GM23338 (cell line): Measurements from ENCODE around the gene MTOR. TPM values are rescaled to one million over a fixed set of nuclear protein-coding genes. Genes with fewer than 3 reads are reported as not detected.
"Not testable (repeated sequence)": the region's sequence is repeated elsewhere in the genome, so short reads cannot be mapped to it uniquely, and the experiment has no call there.

Experiments used
- ATAC-seq: fragments of 200-7000 bp; cut with Tn5 transposase; 3 replicates; pipeline ENCODE4 v1.9.1; 2020
- DNase-seq: peaks from one replicate; pipeline ENCODE4 v3.0.0-alpha.2; 2015; ENCODE audit warnings: low spot score
- H2AFZ ChIP-seq: fragments of 200-600 bp; sonication (generic); 2 replicates; pipeline ENCODE4 v1.8.0; 2016; ENCODE audit warnings: antibody characterized with exemption, mild to moderate bottlenecking, moderate library complexity
- H3F3A ChIP-seq: fragments of 200-600 bp; sonication (generic); replicated peaks from 2 replicates; pipeline ENCODE4 v1.8.0; 2017; ENCODE audit warnings: antibody characterized with exemption, mixed run types, low read depth
- H3K27ac ChIP-seq: fragments of 200-600 bp; sonication (generic); 2 replicates; pipeline ENCODE4 v1.6.1; 2016; ENCODE audit warnings: low read depth
- H3K27me3 ChIP-seq: fragments of 200-600 bp; sonication (generic); 2 replicates; pipeline ENCODE4 v1.8.0; 2016; ENCODE audit warnings: mild to moderate bottlenecking, mixed run types, moderate library complexity; ENCODE audit not compliant: insufficient read depth
- H3K36me3 ChIP-seq: fragments of 200-600 bp; sonication (generic); 2 replicates; pipeline ENCODE4 v1.8.0; 2016; ENCODE audit warnings: mild to moderate bottlenecking; ENCODE audit not compliant: insufficient read depth
- H3K4me1 ChIP-seq: fragments of 200-600 bp; sonication (generic); 2 replicates; pipeline ENCODE4 v1.8.0; 2016; ENCODE audit warnings: mild to moderate bottlenecking, moderate library complexity; ENCODE audit not compliant: insufficient read depth
- H3K4me2 ChIP-seq: fragments of 200-600 bp; sonication (generic); 2 replicates; pipeline ENCODE4 v1.7.1; 2017; ENCODE audit warnings: mixed run types
- H3K4me3 ChIP-seq: fragments of 200-600 bp; sonication (generic); 2 replicates; pipeline ENCODE4 v1.6.1; 2016; ENCODE audit warnings: mixed run types
- H3K79me2 ChIP-seq: fragments of 200-600 bp; sonication (generic); replicated peaks from 2 replicates; pipeline ENCODE4 v1.8.0; 2017; ENCODE audit warnings: mild to moderate bottlenecking; ENCODE audit not compliant: insufficient read depth
- H3K9me2 ChIP-seq: fragments of 200-600 bp; sonication (generic); 2 replicates; pipeline ENCODE4 v1.8.0; 2017; ENCODE audit not compliant: insufficient read depth
- H4K20me1 ChIP-seq: fragments of 200-600 bp; sonication (generic); replicated peaks from 2 replicates; pipeline ENCODE4 v1.8.0; 2017; ENCODE audit warnings: mild to moderate bottlenecking; ENCODE audit not compliant: insufficient read depth
- H3K27ac Mint-ChIP-seq: 2 replicates; pipeline ENCODE4 v1.8.0; 2020; ENCODE audit warnings: inconsistent platforms, mild to moderate bottlenecking, moderate library complexity, mixed read lengths
- H3K27me3 Mint-ChIP-seq: 3 replicates; pipeline ENCODE4 v1.8.0; 2022; ENCODE audit warnings: low read depth, mild to moderate bottlenecking, moderate library complexity, mixed read lengths, inconsistent platforms; ENCODE audit not compliant: insufficient read depth, poor library complexity
- H3K36me3 Mint-ChIP-seq: 3 replicates; pipeline ENCODE4 v1.8.0; 2021; ENCODE audit warnings: low read depth, mild to moderate bottlenecking, inconsistent platforms, moderate library complexity, mixed read lengths
- H3K4me1 Mint-ChIP-seq: 3 replicates; pipeline ENCODE4 v1.8.0; 2020; ENCODE audit warnings: mild to moderate bottlenecking, inconsistent platforms, mixed read lengths
- H3K4me3 Mint-ChIP-seq: 3 replicates; pipeline ENCODE4 v1.8.0; 2021; ENCODE audit warnings: moderate library complexity, mild to moderate bottlenecking, inconsistent platforms, mixed read lengths
- H3K9me3 Mint-ChIP-seq: 3 replicates; pipeline ENCODE4 v1.8.0; 2020; ENCODE audit warnings: moderate library complexity, mild to moderate bottlenecking, inconsistent platforms, mixed read lengths
- CTCF ChIP-seq, 2 experiments: fragments of 200-600 bp in 1 of 2; sonication (generic) in 1 of 2; conservative IDR thresholded peaks; 2 replicates each; pipeline versions ENCODE4 v1.5.1 to v1.6.1; 2016 to 2017; ENCODE audit warnings: antibody characterized with exemption in 2 of 2, low read depth in 2 of 2, mild to moderate bottlenecking in 2 of 2, moderate library complexity in 1 of 2
- ETS1 ChIP-seq: IDR thresholded peaks from 2 replicates; pipeline ENCODE4 v1.6.1; 2016; ENCODE audit warnings: antibody characterized with exemption
- EZH2 ChIP-seq: fragments of 200-600 bp; sonication (generic); IDR thresholded peaks from one replicate; pipeline ENCODE4 v1.8.0; 2017; ENCODE audit warnings: antibody characterized with exemption, mild to moderate bottlenecking, low read depth; ENCODE audit not compliant: unreplicated experiment
- EZH2phosphoT487 ChIP-seq: fragments of 200-600 bp; sonication (generic); IDR thresholded peaks from one replicate; pipeline ENCODE4 v1.8.1; 2018; ENCODE audit warnings: antibody characterized with exemption; ENCODE audit not compliant: unreplicated experiment
- REST ChIP-seq: IDR thresholded peaks from one replicate; pipeline ENCODE4 v1.6.1; 2018; ENCODE audit warnings: antibody characterized with exemption; ENCODE audit not compliant: unreplicated experiment
- STAT1 ChIP-seq: IDR thresholded peaks from one replicate; pipeline ENCODE4 v1.6.1; 2016; ENCODE audit warnings: antibody characterized with exemption; ENCODE audit not compliant: unreplicated experiment
- ZNF462 ChIP-seq: fragments of 250-450 bp; sonication (Bioruptor Pico); IDR thresholded peaks from 2 replicates; pipeline ENCODE4 v1.5.0; 2020; ENCODE audit warnings: mild to moderate bottlenecking, moderate library complexity
- polyA plus RNA-seq: library from polyadenylated mRNA; unstranded; fragments of >200 nt; fragmentation: Nextera tagmentation; extraction: Ambion mirVana; gene quantifications from 2 replicates; pipeline ENCODE4 v1.2.1, GENCODE V29; 2016
- total RNA-seq: library from RNA; depleted of rRNA; stranded (reverse); fragments of >200 nt; shearing (Covaris generic); gene quantifications from 2 replicates; pipeline ENCODE4 v1.2.3, GENCODE V29; 2014

MTOR gene
- total and polyA plus RNA-seq, 2 experiments from 2014 or later, result 22.8 to 98.0 TPM

- H3K4me3 Mint-ChIP-seq, H2AFZ ChIP-seq, H3K4me3 ChIP-seq, H3K27ac Mint-ChIP-seq, H3K27me3 ChIP-seq, H3K4me1 Mint-ChIP-seq, H3K9me2 ChIP-seq, DNase-seq, H3K4me2 ChIP-seq, H3K9me3 Mint-ChIP-seq, H3K4me1 ChIP-seq, H3K27ac ChIP-seq, H3F3A ChIP-seq, ATAC-seq, H3K27me3 Mint-ChIP-seq: not testable (repeated sequence)
- H3K79me2 ChIP-seq, result peaks cover 21% of the 10 kb centered on the region
- peaks cover 11% of the 10 kb centered on the region; the same call in 1 of the 2 replicates for H3K36me3 ChIP-seq
- peaks cover 24% of the 10 kb centered on the region for H3K36me3 Mint-ChIP-seq
- H4K20me1 ChIP-seq, result peaks cover 13% of the 10 kb centered on the region
Observed at GRCh38 chr1:11100806-11101205, 161.5 kb downstream of the MTOR start.

- no peaks in the 10 kb centered on the region for H3F3A ChIP-seq
- ATAC-seq, result no peak
- no peak overlapping the region for H3K27ac ChIP-seq
- peaks cover 13% of the 10 kb centered on the region for H4K20me1 ChIP-seq
- H3K9me2 ChIP-seq, result no peaks in the 10 kb centered on the region
- peaks cover 4% of the 10 kb centered on the region for H3K4me1 Mint-ChIP-seq
- peak overlapping the region; percentile 94 for H3K4me2 ChIP-seq
- H3K36me3 Mint-ChIP-seq, result peaks cover 29% of the 10 kb centered on the region
- peak overlapping the region; percentile 98 for H3K27ac Mint-ChIP-seq
- H3K36me3 ChIP-seq, result peaks cover 18% of the 10 kb centered on the region
- H3K4me3 Mint-ChIP-seq, result peak overlapping the region; percentile 94
- peak overlapping the region; percentile 99 for H3K4me3 ChIP-seq
- H3K27me3 Mint-ChIP-seq, result peaks cover 1% of the 10 kb centered on the region
- H3K27me3 ChIP-seq, result no peaks in the 10 kb centered on the region
- peaks cover 7% of the 10 kb centered on the region for H3K4me1 ChIP-seq
- H3K79me2 ChIP-seq, result peaks cover 21% of the 10 kb centered on the region
- TF ChIP-seq EZH2 (no peak), REST (no peak), CTCF (conservative IDR thresholded peaks at IDR 0.05; ENCODE audit: low read depth in 2 of 2) (no peak), ETS1 (no peak), ZNF462 (no peak), STAT1 (no peak), EZH2phosphoT487 (no peak)
- no peak for DNase-seq
- no peaks in the 10 kb centered on the region for H3K9me3 Mint-ChIP-seq
- H2AFZ ChIP-seq, result peak overlapping the region; percentile 85
Observed at GRCh38 chr1:11100149-11100493, 162.2 kb downstream of the MTOR start.
